LNCaP clone FGC (cell line): ENCODE results near the gene SOX4.

Experiments used
- DNase-seq: peaks from one replicate; pipeline ENCODE4 v3.0.0-alpha.2; 2011; ENCODE audit warnings: low read depth
- H3K4me3 ChIP-seq: 2 replicates; pipeline ENCODE4 v1.5.1; 2011; ENCODE audit warnings: mild to moderate bottlenecking, low read depth, low read length, control low read depth
- TF ChIP-seq, protein P1 (sequence below): IDR thresholded peaks from 2 replicates; pipeline ENCODE4 v1.5.1; 2012; ENCODE audit warnings: mild to moderate bottlenecking; ENCODE audit not compliant: control insufficient read depth, insufficient read depth; ENCODE audit errors: extremely low read depth

Gene SOX4

GRCh38 chr6:21597801-21598673, 4.5 kb downstream of the SOX4 start:
- peak overlapping the region; percentile 77 for H3K4me3 ChIP-seq
- TF ChIP-seq, protein P1, sequence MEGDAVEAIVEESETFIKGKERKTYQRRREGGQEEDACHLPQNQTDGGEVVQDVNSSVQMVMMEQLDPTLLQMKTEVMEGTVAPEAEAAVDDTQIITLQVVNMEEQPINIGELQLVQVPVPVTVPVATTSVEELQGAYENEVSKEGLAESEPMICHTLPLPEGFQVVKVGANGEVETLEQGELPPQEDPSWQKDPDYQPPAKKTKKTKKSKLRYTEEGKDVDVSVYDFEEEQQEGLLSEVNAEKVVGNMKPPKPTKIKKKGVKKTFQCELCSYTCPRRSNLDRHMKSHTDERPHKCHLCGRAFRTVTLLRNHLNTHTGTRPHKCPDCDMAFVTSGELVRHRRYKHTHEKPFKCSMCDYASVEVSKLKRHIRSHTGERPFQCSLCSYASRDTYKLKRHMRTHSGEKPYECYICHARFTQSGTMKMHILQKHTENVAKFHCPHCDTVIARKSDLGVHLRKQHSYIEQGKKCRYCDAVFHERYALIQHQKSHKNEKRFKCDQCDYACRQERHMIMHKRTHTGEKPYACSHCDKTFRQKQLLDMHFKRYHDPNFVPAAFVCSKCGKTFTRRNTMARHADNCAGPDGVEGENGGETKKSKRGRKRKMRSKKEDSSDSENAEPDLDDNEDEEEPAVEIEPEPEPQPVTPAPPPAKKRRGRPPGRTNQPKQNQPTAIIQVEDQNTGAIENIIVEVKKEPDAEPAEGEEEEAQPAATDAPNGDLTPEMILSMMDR, result no peak
- DNase-seq, result no peak

DNA sequence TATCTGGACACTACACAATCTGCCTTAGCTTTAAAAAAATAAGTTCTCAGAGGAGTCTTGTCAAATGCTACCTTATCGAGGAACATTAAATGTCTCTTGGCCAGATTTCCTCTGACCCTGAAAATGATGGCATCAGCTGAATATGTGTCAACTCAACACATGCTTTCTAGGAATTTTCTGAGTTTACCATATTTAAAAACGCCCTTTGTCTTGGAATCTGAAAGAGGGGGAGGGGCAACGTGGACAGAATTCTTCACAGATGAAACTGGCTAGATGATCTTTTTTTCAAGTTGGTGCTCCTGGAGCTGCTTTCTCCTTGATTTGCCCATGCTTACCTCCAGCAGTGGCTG, 5.1 kb downstream of the SOX4 start:
- DNase-seq, result no peak
- peak overlapping the region; percentile 77 for H3K4me3 ChIP-seq
- TF ChIP-seq, protein P1, result no peak

DNA sequence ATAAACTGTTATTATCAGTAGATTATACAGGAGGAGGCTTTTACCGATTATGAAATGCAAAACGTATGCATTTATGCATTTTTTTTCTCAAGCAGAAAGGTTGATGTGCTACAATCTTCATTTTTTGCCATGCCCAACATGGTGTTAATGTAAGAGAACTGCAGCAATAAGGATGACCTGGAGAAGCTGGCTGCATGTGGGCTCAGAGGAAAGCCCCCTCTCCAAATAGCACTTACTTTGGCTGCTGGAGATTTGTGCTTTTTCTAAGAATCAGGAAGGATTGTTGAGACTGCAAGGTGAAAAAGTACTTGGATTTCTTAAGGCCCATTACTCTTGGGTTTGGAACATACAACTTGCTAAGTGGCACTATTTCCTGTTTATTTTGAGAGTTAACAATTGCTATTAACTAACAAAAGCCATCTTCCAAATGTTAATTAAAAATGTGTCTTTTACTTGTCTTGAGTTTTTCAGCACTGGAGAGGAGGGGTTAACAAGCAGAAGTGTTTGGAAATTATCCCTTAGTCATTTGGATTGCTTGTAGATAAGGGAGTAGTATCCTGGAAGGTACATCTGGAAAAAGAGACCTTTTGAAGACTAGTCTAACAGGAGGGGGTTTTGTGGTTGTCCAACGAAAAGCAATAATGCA, 5.6 kb downstream of the SOX4 start:
- TF ChIP-seq, protein P1, result no peak
- H3K4me3 ChIP-seq, result no peak overlapping the region
- no peak for DNase-seq

DNA sequence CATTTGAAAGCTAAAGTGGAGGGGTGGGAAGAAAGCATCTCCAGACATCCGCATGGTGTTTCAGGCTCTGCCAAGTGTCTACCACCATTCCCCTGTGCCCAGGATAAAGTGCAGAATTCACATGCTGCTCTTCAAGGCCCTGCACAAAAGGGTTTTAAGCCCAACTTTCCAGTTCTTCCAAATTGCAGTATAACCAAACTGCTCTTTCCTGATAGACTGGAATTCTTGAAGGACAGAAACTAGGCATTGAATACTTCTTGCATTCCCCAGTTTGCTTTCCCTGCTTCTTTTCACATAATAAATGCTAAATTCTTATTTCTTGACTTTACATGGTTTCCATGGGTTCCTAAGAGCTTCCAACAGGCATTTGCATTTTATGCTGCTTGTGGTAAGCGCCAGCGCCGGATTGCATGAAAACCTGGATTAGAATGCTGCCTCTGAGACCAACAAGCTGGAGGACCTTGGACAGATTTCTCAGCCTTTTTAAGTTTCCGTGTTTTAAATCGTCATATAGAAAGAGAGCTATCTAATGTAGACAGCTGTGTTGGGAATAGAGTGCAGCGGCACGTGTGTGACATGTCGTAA, 7.9 kb downstream of the SOX4 start:
- TF ChIP-seq, protein P1, result no peak
- no peak for DNase-seq
- H3K4me3 ChIP-seq, result no peak overlapping the region

DNA sequence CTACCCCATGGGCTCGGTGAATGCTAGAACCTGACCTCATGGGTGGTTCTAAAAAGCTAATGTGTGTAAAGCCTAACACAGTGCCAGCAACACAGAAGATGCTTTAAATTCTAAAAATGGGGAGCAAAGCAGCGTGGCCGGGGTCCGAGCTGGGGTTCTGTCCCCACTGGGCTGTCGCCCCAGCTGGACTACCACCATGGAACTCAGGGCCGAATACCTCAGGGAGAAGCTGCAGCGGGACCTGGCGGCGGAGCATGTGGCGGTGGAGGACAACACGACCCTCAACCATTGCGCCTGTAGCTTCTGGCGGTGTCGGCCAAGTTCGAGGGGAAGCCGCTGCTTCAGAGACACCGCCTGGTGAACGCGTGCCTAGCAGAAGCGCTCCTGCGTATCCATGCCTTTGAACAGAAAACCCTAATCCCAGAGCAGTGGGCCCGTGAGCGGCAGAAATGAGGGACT, 8.4 kb downstream of the SOX4 start:
- no peak for DNase-seq
- no peak overlapping the region for H3K4me3 ChIP-seq
- TF ChIP-seq, protein P1, result no peak

DNA sequence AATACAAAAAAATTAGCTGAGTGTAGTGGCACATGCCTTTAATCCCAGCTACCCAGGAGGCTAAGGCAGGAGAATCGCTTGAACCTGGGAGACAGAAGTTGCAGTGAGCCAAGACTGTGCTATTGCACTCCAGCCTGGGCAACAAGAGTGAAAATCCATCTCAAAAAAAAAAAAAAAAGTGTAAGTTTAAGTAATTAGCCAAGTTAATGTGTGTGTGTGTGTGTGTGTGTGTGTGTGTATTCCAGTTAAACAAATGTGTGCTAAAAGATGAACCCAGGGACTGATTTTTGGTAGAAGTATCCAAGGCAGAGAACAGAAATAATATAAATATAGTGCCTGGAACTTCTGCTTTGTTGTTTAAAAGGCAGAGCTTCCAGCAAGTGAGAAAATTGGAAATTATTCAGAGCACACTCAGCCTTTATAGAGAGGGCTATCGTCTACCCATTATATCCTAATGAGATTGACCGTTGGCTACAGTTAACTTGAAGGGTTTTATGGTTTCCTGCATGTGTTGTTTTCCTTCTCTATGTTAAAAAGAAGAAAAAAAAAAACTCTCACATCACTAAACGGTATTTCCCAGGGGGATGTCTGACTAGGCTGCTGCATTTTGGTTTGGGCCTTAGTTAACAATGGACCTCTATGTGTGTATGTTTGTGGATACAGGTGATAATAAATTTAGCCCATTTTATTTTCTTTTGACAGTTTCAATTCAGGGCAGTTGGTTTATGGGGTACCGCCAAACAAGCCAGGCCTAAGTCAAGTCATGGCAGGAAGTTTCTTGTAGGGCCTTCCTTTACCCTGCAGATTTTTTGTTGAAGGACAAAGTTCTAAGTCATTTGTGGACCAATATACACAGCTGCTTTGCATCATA, 9.8 kb downstream of the SOX4 start:
- no peak overlapping the region for H3K4me3 ChIP-seq
- DNase-seq, result no peak
- TF ChIP-seq, protein P1, result no peak
